ENCODE data around the gene LRRC7.

The LRRC7 gene

GRCh38 chr1:69998847-69999246 lies 431.1 kb downstream of the LRRC7 start:
- no peak for TF ChIP-seq ZFX (IDR thresholded peaks at IDR 0.05)
- no peak for TF ChIP-seq CTCF (conservative IDR thresholded peaks at IDR 0.05)
- H3K27ac ChIP-seq = no peak overlapping the region

GRCh38 chr1:70003211-70003908 lies 435.6 kb downstream of the LRRC7 start:
- H3K27ac ChIP-seq = no peak overlapping the region
- TF ChIP-seq ZFX (IDR thresholded peaks at IDR 0.05) (no peak), CTCF (conservative IDR thresholded peaks at IDR 0.05) (no peak)

- TF ChIP-seq CTCF (conservative IDR thresholded peaks at IDR 0.05) = no peak
- H3K27ac ChIP-seq = no peak overlapping the region
Observed at GRCh38 chr1:70005386-70006034, 437.8 kb downstream of the LRRC7 start.

- no peak overlapping the region for H3K27ac ChIP-seq
- TF ChIP-seq CTCF (conservative IDR thresholded peaks at IDR 0.05) (no peak), ZFX (IDR thresholded peaks at IDR 0.05) (no peak)
Observed at GRCh38 chr1:70008660-70009059, 440.9 kb downstream of the LRRC7 start.

- H3K27ac ChIP-seq = no peak overlapping the region
- no peak for TF ChIP-seq ZFX (IDR thresholded peaks at IDR 0.05)
- no peak for TF ChIP-seq CTCF (conservative IDR thresholded peaks at IDR 0.05)
Observed at GRCh38 chr1:70017770-70018169, 450.0 kb downstream of the LRRC7 start.

- H3K27ac ChIP-seq = no peak overlapping the region
- TF ChIP-seq ZFX (IDR thresholded peaks at IDR 0.05) (no peak), CTCF (conservative IDR thresholded peaks at IDR 0.05) (no peak)
Observed at GRCh38 chr1:70024272-70024671, 456.6 kb downstream of the LRRC7 start.

GRCh38 chr1:70025052-70025451 lies 457.3 kb downstream of the LRRC7 start:
- TF ChIP-seq ZFX (IDR thresholded peaks at IDR 0.05) = no peak
- no peak for TF ChIP-seq CTCF (conservative IDR thresholded peaks at IDR 0.05)
- H3K27ac ChIP-seq = no peak overlapping the region

Data from C4-2B (cell line).